Amniotic stem cell (primary cell): ENCODE data around the gene FFAR3.

Source experiments
- DNase-seq: peaks from one replicate; lab custom pipeline; 2025; lab: John Stamatoyannopoulos, UW

FFAR3 gene, protein sequence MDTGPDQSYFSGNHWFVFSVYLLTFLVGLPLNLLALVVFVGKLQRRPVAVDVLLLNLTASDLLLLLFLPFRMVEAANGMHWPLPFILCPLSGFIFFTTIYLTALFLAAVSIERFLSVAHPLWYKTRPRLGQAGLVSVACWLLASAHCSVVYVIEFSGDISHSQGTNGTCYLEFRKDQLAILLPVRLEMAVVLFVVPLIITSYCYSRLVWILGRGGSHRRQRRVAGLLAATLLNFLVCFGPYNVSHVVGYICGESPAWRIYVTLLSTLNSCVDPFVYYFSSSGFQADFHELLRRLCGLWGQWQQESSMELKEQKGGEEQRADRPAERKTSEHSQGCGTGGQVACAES

DNA sequence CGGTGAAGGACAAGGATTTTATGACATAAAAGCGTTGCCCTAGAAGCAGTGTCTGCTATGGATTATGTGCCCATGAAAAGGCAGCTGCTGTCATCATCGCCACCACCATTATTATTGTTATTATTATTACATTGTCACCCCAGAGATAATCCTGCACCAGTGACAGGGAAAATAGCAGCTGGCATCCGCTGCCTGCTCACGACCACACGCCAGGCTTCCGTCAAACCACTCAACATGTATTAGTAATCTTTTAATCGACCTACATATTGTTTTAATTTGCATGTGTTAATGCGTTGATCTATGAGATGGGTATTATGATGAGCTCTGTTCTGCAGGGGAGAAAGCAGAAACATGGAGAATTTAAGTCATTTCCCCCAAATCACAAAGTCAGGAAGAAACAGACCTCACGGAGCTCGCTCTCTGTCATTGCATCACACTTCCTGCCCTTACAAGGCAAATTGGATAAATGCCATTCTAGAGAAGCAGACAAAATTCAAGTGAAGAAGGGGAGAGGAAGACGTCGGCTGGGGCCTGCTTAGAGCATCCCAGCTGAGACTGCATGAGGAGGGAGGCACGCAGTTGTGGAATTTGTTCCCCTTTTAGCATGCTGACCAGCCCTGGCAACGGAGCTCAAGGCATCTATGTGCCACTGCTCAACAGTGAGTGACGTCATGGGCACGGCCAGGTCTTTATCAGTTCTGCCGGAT, at the start of gene FFAR3:
Gene FFAR3, plus strand, starts transcription at position 594 of the 707 bp plus-strand sequence. CDS start 431 bp downstream, outside the sequence.
- DNase-seq, result no peak

DNA sequence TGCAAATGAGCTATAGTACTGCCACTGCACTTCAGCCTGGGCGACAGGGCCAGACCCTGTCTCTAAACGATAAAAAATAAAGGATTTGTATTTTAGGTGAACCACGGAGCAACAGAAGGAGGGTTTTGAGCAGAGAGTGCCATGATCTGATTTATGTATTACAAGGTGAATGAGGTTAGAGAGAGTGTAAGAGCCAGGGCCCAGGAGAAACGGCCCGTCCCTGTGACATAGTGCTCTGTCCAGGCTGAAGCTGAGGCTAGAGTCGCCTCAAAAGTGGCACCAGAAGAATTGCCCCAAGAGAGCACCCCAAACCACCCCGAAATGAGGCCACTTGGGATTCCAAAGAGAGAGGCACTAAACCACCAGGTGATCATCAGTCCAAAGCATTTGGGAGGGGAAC, 49.4 kb upstream of the FFAR3 start:
- DNase-seq, result no peak

DNA sequence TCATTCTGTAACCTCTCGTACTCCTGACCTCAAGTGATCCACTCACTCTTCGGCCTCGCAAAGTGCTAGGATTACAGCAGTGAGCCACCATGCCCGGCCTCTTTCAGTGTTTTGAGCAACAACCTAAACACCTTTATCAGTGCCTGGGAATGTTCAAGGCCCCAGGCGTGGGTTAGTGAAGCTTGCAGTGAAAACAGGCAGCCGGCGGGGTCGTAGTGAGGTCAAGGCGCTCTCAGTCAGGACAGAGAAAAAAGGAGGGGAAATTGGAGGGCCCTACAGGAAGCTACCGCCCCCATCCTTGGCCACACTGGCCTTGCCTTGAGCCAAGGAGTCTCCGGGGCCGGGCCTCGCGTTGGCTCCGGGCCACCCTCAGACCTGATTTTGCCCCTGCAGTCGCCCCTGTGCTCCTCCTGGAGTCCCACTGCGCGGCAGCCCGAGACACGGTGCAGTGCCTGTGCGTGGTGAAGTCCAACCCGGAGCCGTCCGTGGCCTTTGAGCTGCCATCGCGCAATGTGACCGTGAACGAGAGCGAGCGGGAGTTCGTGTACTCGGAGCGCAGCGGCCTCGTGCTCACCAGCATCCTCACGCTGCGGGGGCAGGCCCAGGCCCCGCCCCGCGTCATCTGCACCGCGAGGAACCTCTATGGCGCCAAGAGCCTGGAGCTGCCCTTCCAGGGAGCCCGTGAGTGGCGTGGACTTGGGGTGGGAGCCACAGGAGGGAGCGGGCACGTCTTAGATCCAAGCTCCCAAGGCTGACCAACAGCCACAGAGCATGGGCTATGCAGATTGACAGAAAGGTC, 48.6 kb upstream of the FFAR3 start:
- DNase-seq, result no peak

DNA sequence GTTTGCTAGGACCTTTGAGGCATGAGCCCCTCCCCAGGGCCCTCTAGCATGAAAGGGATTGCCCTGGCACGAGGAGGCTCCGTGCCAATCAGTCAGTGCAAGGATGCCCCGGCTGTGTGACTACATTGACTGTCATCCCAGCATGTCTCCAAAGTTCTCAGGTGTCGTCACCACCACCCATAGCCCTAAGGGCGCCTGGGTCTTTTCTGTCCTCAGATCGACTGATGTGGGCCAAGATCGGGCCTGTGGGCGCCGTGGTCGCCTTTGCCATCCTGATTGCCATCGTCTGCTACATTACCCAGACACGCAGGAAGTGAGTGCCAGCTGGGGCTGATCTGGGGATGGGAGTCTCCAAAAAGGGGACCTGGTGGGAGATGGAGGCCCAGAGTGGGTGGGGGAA, 47.9 kb upstream of the FFAR3 start:
- no peak for DNase-seq

DNA sequence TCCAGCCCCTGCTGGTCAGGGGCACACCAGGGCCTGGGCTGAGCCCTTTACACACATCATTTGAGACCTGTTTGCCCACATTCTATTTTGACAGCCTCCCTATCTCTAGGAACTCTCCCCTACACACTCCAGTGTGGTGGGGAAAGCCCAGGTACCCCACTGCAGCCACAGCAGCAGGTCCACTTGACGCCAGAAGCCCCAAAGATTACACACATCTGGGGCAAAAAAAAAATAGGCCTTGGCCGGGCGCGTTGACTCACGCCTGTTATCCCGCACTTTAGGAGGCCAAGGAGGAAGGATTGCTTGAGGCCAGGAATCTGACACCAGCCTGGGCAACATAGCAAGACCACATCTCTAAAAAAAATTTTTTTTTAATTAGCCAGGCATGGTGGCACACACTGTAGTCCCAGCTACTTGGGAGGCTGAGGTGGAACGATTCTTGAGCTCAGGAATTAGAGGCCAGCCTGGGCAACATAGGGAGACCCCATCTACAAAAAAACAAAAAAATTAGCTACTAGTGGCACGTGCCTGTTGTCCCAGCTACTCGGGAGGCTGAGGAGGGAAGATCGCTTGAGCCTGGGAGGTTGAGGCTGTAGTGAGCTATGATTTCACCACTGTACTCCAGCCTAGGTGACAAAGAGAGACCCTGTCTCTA, 47.3 kb upstream of the FFAR3 start:
- no peak for DNase-seq

DNA sequence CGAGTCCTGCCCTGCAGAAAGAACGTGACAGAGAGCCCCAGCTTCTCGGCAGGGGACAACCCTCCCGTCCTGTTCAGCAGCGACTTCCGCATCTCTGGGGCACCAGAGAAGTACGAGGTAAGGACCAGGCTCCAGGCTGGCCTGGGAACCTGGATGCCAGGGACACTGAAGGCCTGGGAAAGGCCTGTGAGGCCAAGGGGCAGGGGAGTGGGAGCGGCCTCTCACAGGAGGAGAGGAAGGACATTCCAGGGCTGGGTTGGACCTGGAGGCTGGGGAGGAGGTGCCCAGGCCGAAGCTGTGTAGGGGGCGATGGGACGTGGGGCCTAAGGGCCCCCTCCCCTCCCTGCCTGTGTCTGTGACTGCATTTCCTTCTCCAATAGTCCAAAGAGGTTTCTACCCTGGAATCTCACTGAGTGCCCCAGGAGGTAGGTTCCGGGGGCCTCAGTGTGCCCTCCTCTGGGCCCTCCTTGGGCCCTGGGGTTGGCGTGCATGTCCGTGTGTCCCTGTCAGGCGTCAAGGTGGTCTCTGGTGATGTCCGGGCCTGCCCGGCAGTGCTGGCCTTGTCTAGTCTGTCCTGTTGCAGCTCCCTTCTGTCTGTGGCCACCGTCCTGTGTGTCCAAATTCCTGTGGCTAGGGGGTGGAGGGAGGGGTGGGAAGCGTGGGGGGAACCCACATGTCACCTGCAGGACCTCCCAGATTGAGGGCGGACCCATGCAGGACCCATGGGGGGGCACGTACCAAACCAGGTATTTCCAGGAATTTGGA, 46.2 kb upstream of the FFAR3 start:
- DNase-seq, result no peak

DNA sequence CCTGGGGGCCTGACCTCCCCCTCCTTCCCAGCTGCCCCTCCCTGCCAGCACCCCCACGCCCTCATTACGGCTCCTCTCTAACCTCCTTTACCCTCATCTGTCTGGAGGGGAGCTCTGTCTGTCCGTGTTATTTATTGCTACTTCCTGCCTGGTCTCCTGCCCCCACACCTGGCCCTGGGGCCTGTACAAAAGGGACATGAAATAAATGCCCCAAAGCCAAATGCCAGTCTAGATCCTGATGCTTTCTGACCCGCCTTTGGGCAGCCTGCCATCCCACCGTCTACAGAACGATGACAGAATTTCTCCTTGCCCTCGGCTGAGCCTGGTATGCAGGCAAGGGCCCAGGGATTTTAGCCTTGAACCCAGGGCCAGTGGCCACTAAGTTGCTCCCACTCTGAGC, 44.7 kb upstream of the FFAR3 start:
- DNase-seq, result no peak

DNA sequence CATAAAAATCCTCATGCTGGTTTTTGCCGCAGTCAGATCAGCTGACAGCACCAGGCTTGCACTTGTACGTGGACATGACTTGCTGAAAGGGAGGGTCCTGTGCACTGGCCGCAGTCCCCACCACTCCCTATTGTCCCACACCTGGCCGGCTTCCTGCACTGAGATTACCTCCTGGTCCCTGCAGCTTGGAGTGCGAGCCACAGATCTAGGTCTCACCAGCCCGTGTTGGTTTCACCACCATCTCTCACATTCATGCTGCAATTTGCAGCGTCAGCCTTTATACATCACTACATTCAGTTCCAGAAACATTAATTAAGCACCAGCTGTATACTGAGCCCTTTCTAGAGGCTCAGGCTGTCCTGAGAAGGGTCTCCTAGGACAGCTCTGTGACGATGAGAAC, 44.2 kb upstream of the FFAR3 start:
- DNase-seq, result no peak

DNA sequence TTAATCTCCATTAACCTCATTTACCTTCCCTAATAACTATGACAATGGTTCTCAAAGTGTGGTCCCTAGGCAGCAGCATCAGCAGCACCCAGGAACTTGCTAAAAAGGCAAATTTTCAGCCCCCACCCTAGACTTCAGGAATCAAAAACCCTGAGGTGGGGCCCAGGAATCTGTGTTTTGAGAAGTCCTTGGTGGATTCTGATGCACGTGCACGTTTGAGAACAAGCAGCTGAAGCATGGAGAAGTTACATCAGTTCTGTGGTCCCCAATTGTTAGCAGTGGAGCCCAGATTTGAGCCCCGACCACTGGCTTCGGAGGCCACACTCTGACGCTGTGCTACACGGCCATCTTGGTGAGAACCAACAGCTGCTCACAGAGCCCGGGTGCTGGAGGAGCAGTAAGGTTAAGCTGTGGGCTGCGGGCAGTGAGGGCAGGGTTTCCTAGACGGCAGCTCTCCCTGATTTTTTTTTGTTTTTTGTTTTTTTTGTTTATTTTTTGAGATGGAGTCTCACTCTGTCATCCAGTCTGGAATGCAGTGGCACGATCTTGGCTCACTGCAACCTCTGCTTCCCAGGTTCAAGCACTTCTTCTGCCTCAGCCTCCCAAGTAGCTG, 43.3 kb upstream of the FFAR3 start:
- DNase-seq, result no peak

DNA sequence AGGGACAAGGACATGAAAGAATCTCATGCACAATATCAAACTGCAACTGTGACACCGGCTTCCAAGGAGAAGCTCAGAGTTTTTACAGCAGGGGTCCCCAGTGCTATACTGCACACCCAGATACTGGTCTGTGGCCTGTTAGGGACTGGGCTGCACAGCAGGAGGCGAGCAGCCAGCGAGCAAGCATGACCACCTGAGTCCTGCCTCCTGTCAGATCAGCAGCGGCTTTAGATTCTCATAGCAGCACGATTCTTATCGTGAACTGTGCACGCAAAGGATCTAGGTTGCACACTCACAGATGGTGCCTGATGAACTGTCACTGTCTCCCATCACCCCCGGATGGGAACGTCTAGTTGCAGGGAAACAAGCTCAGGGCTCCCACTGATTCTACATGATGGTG, 42.4 kb upstream of the FFAR3 start:
- no peak for DNase-seq

DNA sequence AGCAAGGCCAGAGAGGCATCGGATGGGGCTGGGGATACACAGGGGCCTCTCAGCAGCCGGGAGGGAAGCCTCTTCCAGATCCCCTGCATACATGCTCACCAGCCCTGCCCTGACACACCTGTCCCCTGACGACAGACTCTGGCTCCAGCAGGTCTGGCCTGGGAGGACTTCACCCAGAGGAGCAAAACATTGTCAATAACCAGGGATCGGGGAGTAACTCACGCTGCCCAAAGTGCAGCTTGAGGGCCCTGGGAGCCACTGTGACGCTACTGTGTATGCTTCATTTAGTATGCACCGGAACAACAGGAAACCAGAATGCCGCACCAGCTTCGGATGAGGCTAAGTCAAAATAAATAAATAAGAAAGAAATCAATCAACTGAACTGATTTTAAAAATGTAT, 41.7 kb upstream of the FFAR3 start:
- no peak for DNase-seq

DNA sequence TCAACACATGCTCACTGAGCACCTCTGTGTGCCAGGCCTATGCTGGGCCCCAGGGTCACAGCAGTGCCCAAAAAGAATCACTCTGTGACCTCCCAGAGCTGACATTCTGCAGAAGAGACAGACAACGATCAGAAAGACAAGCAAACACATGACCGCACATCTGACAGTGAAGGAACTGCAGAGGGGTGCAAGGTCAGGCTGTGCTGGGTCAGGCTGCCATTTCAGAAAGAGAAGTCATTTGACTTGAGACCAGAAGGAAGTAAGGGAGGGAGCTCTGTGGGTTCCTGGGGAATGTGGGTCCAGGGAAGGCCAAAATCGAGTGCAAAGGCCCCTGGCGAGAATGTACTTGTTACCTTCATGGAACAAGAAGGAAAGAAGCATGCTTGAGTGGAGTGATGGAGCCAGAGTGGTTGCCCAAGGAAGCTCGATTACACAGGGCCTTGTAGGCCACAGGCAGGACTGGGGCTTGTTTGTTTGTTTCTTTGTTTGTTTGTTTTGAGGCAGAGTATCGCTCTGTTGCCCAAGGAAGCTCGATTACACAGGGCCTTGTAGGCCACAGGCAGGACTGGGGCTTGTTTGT, 40.7 kb upstream of the FFAR3 start:
- DNase-seq, result no peak

DNA sequence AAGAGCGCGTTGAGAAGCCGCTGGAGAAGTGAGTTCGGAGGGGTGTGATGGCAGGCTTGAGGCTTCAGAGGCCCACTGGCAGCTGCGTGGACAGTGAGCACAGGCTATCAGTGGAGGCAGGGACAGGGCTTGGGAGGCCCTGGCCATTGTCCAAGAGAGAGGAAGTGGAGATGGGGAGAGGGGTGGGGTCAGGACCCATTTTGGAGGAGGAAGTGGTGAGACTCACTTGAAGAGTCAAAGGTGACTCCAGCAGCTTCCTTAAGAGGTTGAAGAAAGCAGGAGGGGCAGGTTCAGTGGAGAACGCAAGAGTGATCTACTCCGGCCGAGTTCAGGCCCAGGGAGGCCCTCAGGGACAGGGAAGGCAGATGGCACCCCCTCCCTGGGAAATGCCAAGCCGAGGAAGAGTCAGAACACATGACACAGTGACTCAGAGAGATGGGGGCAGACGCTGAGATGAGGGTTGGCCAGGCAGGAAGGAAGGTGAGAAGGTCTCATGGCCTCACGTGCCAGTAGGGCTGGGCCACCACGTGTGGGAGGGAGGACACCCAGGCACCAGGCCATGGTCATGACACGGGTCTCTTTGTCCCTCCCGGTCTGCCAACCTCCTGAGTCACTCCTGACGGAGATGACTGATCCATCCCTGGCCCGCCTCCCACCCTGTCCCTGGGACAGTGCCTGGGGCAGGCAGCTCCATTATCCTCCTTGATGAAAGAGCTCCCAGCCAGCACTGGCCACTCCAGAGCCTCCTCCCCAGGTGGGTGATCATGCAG, 39.4 kb upstream of the FFAR3 start:
- DNase-seq, result no peak

DNA sequence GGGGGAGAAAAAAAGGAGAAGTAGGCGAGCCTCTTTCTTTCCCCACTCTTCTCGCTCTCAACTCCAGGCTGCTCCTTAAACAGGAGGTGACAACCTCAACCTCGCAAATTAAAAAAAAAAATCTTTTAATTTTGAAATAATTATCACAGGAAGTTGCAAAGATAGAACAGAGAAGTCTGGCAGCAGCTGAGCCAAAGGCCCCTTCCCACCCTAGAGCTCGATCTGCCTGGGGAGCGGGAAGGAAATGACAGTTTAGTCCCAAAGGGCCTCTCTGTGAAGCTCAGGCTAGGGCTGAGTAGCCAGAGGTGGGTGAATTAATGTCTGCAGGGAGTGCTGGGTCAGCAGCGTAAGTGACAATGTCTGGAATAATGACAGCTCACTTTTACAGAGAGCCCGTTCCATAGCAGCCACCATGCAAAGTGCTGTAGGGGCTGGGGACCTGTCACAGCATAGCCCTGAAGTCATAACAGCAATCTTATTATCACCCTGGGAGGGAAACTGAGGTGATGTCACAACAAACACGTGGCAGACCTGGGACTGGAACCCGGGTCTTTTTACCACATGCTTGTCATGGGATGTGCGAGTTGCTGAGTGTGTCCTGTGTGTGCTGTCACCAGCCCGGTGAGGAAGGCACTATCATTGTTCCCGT, 38.1 kb upstream of the FFAR3 start:
- DNase-seq, result no peak

DNA sequence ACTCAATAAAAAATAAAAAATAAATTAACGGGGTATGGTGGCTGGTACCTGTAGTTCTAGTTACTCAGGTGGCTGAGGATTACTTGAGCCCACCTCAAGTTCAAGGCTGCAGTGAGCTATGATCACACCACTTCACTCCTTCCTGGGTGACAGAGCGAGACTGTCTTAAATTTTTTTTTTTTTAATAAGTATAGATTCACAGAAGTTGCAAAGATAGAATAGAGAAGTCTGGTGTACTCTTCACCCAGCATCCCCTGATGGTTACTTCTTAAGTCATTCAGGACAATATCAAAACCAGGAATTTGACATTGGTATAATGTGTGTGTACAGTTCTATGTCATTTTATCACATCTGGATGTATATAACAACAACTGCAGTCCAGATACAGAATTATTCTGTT, 37.0 kb upstream of the FFAR3 start:
- no peak for DNase-seq

DNA sequence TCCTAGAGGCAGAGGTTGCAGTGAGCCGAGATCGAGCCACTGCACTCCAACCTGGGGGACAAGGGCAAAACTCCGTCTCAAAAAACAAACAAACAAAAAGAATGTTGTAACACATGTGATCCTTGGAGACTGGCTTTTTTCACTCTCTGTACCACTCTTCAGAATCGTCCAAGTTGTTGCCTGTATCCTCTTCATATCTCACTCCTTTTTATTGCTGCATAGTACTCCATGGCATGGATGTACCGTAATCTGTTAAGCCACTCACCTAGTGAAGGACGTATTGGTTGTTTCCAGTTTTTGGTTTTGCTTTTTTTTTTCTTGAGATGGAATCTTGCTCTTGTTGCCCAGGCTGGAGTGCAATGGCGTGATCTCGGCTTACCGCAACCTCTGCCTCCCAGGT, 36.2 kb upstream of the FFAR3 start:
- no peak for DNase-seq

DNA sequence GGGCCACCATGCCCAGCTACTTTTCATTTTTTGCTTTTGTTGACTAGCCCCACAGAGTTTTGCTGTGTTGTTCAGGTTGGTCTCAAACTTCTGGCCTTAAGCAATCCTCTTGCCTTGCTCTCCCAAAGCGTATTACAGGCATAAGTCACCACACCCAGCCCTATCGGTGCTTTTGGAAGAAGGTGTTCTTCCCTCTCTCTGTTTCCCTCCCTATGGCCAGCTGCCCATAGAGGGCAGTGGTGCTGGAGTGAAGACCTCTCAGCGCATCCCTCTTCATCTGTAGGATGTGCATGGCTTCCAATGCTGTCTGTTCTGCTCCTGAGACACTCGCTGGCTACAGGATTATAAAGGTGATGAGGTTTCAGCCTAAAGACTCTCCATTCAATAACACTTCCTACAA, 30.6 kb upstream of the FFAR3 start:
- DNase-seq, result no peak

DNA sequence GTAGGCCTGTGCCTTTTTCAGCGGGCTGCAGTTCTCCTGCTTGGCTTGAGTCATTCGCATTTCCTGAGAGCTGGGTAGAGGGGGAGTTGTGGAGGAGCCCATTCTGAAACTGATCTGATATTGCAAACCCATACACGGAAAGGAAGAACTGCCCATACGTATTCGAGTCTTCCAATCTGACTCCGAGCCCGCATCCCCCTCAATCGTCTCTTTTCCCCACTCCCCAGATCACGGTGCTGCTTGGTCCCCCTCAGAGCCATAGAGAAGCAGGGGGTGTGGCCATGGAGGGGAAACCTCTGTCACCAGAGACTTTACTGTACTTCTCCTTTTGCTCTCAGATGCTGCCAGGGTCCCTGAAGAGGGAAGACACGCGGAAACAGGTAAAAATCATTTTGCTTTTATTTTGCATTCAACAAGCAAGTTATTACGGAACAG, 29.4 kb upstream of the FFAR3 start, which contains the start of gene CD22:
Gene CD22, plus strand, starts transcription at position 337 of the 435 bp plus-strand sequence. CDS start 2,854 bp downstream, outside the sequence.
- no peak for DNase-seq

DNA sequence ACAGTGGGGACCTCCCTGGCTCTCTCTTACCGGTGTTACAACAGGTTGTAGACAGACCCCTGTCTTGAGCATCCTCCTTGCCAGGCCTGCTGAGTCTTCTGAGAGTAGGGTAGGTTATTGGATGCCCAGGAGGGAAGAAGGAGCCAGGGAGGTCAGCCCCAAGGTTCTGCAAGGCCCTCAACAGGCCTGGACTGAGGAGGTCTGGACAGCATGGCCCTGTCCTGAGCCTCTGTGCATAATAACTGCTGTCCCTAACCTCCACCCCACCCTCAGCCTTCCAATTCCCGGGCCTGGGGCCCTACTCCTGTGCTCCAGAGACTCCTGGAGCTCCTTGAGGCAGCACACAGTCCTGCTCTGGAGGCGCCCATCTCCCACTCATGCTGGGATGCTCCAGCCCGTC, 28.9 kb upstream of the FFAR3 start:
- no peak for DNase-seq
